ENCODE results near the gene GSTO1.

The GSTO1 gene

DNA sequence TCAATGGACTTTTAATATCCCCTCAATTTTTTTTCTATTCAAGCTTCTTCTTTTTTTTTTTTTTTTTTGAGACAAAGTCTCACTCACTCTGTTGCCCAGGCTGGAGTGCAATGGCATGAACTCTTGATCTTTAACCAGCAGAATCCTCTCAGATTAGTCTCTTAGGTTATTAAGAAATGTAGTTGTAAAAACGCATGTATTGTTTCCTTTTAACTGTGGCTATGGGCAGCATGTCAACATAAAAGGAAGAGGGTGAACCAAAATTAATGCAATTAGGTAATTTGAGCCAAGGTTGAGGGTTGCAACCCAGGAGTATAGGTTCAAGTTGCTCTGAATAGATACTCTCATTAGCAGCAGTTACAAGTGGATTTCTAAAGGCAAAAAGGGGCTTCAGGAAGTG, 4.3 kb upstream of the GSTO1 start:
- no peak for DNase-seq (ENCODE audit: low read depth in 2 of 2)

GRCh38 chr10:104251443-104251842, 3.2 kb upstream of the GSTO1 start:
- no peak for DNase-seq (ENCODE audit: low read depth in 2 of 2)

GRCh38 chr10:104252368-104252767, 2.3 kb upstream of the GSTO1 start:
- no peak for DNase-seq (ENCODE audit: low read depth in 2 of 2)

DNA sequence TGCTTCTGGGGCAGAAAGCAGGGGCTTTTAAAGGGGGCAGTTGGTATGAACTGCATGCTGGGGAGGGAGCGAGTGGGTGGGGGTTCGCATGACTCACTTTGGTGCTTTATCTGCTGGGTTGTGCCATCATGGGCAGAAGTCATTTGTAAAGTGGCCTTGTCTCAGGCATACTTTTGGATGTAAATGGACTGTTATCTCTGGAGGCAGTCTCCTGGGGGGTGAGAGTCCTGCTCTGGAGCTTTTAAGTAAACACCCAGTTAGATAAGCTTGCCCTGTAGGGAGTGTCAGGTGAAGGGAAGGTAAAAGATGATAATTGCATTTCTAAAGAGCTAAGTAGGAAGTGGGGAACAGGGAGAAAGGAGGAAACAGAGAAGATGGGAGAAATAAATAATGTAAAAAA, 1.6 kb upstream of the GSTO1 start:
- no peak for DNase-seq (ENCODE audit: low read depth in 2 of 2)

DNA sequence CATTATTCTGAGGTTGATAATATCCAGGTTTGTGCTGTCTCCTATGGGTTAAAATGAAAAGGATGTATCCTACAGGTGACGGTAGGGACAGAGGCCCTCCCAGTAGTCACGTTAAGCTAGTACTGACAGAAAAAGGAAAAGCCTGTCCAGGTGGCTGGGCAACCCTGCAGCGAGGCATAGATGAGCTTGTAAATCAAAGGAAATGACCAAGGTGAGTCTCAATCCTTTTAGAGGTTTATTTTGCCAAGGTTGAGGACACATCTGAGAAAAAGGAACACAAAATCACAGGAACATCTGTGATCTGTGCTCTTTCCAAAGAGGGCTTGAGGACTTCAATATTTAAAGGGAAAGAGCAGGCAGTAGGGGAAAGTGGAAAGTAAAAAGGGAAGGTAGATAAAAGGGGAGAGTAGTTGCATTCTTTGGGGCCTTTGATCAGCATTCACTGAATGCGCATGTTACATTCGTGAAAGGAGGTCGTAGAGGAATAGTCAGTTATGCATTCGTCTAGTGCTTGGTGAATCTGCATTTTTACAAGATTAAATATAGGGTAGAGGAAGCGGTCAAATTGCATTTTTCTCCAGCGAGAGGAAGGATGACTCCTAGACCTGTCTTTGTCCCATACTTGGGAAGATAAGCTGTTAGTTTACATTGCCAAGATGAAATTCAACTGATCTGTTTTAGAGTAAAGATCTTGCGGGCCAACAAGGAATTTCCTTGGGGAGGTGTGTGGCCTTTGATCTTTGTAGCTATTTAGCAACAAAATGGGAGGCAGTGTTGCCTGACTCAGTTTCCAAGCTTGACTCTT, 884 bp upstream of the GSTO1 start:
- no peak for DNase-seq (ENCODE audit: low read depth in 2 of 2)

- no peak for DNase-seq (ENCODE audit: low read depth in 2 of 2)
Observed at GRCh38 chr10:104255311-104255981, 754 bp downstream of the GSTO1 start.

GRCh38 chr10:104256335-104256961, 1.8 kb downstream of the GSTO1 start:
- DNase-seq (ENCODE audit: low read depth in 2 of 2), result no peak

- DNase-seq (ENCODE audit: low read depth in 2 of 2), result no peak
Observed at GRCh38 chr10:104257235-104257634, 2.5 kb downstream of the GSTO1 start.

- DNase-seq (ENCODE audit: low read depth in 2 of 2), result no peak
Observed at GRCh38 chr10:104258209-104258608, 3.5 kb downstream of the GSTO1 start.

GRCh38 chr10:104259456-104259855, 4.8 kb downstream of the GSTO1 start:
- DNase-seq (ENCODE audit: low read depth in 2 of 2), result no peak

- DNase-seq (ENCODE audit: low read depth in 2 of 2), result no peak
Observed at GRCh38 chr10:104259999-104260774, 5.5 kb downstream of the GSTO1 start.

DNA sequence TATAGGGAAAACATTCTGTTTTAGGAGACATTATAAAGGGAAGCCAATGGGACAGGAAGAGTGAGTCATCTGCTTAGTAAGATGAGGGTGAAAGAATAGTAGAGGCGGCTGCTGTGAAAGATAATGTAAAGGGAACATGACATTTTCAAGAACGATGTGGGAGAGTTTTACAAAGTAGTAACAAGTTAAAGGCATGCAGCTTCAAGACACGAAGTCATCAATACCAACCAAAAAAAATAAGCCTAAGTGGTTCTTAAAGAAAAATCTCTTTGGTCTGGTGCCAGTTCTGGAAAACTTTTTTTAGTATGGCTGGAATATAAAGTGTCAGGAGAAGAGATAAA, 6.1 kb downstream of the GSTO1 start:
- no peak for DNase-seq (ENCODE audit: low read depth in 2 of 2)

DNA sequence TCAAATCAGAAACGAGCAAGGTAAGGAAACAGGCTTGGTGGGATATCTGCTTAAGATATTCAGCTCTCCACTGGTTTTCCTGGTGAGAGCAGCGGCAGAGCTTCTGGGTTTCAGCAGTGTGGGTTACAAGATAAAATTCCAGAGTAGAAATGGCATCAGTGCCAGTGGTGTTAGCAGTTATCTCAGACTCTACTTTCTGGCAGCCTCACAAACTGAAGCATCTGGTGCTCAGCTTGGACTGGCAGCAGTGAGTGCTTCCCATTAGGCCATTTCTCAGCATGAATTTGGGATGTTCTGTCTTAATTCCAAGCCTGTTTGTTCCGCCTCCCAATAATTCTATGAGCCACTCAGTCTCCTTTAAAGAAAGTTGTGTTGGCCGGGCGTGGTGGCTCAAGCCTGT, 7.4 kb downstream of the GSTO1 start:
- no peak for DNase-seq (ENCODE audit: low read depth in 2 of 2)

- no peak for DNase-seq (ENCODE audit: low read depth in 2 of 2)
Observed at GRCh38 chr10:104264783-104265182, 10.1 kb downstream of the GSTO1 start.

DNA sequence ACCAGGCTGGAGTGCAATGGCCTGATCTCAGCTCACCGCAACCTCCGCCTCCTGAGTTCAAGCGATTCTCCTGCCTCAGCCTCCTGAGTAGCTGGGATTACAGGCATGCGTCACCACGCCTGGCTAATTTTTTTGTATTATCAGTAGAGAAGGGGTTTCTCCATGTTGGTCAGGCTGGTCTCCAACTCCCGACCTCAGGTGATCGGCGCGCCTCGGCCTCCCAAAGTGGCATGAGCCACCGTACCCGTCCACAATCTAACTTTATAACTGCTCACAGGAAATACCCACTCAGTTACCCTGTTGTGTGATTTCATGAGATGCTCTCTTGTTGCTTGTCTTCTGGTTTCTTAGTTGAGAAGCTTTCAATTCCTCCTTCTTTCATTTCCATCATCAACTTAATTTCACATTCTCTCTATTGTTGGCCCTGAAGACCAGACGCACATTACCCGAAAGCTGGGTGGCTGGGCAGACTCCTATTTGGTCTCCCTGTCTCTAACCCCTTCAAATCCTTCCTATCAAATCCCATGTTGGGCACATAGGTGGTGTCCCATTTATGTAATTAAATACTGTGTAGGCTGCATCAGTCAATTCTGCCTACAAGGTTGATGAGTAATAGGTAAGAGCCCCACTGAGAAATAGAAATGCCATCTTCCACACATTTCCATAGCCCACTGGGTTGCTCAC, 13.2 kb downstream of the GSTO1 start:
- DNase-seq (ENCODE audit: low read depth in 2 of 2), result no peak

DNA sequence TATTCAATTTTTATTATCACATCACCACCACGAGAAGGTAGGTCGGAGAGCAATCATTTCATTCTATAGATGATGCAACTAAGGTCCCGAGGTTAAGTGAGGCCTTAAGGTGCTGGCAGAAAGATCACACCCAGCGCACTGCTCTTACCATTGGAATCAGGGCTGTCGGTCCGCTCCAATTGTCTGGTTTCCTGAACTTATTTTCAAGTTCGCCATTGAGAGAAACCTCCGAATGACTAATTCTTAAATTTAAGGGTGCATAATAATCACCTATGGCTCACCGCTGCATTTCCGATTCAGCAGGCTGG, 13.7 kb downstream of the GSTO1 start:
- no peak for DNase-seq (ENCODE audit: low read depth in 2 of 2)

DNA sequence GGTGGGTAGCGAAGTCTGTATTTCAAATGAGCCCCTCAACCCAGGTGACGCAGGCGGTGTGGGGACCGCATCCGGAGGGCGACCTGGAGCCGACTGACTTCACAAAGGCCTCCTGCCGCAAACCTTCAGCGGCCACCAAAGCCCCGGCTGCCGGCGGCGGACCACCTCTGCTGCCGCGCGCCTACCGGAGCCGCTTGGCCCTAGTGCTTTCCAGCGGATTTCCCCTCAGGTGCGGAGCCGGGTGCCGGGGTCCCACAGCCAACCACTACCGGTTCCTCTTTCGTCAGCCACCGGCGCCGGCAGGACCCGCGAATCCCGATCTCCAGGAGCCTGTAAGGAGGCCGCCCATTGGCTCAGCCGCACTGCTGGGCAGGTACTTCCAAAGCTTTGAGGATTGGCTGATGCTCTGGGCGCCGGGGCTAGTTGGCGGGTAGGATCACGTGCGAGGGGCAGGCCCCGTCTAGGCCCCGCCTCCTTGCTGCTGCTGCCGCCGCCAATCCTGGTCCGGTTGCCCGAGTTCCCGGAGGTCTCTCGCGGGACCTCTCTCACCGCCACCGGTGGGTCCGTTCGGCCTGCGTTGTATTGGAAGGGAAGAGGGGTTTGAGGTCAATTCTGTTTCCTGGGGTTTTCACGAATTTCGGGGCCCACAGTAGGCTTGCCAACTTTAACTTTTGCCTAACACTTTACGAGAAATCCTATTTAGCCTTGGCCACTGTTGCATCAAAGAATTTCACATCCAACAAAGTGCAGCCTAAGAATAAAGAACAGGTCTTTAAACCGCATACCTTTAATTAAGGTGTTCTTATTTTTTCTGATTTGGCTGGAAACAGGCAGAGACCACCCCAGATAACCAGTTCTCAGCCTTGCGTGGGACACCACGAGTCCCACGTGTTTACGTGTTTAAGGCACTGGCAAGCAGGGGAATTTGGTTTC, 14.3 kb downstream of the GSTO1 start, which contains the start of gene GSTO2:
Gene GSTO2 (plus strand): TSS at position 472 of the 933 bp plus-strand sequence. CDS start 5,732 bp downstream, outside the sequence.
- peak; percentile 93 to 99 for DNase-seq (ENCODE audit: low read depth in 2 of 2)

DNA sequence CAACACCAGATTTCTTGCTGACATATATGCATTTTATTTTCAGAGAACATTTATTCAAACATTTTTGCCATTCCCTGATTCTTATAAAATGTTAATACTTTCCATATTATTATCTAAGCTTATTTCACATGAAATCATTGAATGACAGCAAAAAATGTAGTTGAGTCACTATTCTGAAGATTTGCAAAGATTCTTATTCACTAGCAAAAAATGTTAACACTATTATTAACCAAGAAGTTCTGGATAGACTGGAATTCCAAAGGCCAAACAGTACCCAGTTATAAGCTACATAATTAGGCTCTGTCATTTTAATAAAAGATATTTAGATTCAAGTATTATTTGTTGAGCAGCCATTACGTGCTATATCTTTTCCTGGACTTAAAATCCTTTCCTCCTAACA, 18.6 kb downstream of the GSTO1 start:
- no peak for DNase-seq (ENCODE audit: low read depth in 2 of 2)

- no peak for DNase-seq (ENCODE audit: low read depth in 2 of 2)
Observed at GRCh38 chr10:104273899-104274575, 19.3 kb downstream of the GSTO1 start.
